Progenitor cell of endocrine pancreas (in vitro differentiated cells): ENCODE measurements around the gene CHAD. TPM values are rescaled to one million over a fixed set of nuclear protein-coding genes. Genes with fewer than 3 reads are reported as not detected.

Source experiments
- DNase-seq: peaks from one replicate; pipeline ENCODE4 v3.0.0; 2021; ENCODE audit warnings: low spot score; ENCODE audit not compliant: unreplicated experiment
- H3K27ac Mint-ChIP-seq: 2 replicates; pipeline ENCODE4 v1.8.0; 2021; ENCODE audit warnings: mild to moderate bottlenecking, moderate library complexity, mixed read lengths
- H3K27me3 Mint-ChIP-seq: 2 replicates; pipeline ENCODE4 v1.8.0; 2021; ENCODE audit warnings: mixed read lengths
- H3K36me3 Mint-ChIP-seq: 2 replicates; pipeline ENCODE4 v1.8.0; 2022; ENCODE audit warnings: mixed read lengths; ENCODE audit not compliant: insufficient read depth
- H3K4me1 Mint-ChIP-seq: 2 replicates; pipeline ENCODE4 v1.8.0; 2021; ENCODE audit warnings: low read depth, mixed read lengths
- H3K4me3 Mint-ChIP-seq: 2 replicates; pipeline ENCODE4 v1.8.0; 2021; ENCODE audit warnings: low read depth, mild to moderate bottlenecking, moderate library complexity, mixed read lengths
- H3K9me3 Mint-ChIP-seq: 2 replicates; pipeline ENCODE4 v1.8.0; 2021; ENCODE audit warnings: low read depth, mixed read lengths
- CTCF ChIP-seq: fragments of 200-600 bp; sonication (generic); IDR thresholded peaks from one replicate; pipeline ENCODE4 v1.5.0; 2021; ENCODE audit warnings: antibody characterized with exemption, mild to moderate bottlenecking; ENCODE audit not compliant: unreplicated experiment
- total RNA-seq: library from RNA; stranded (reverse); gene quantifications from 2 replicates; pipeline ENCODE4 v1.2.1, GENCODE V29; 2021

CHAD gene
- total RNA-seq, 1 donor from 2014 or later = not detected

GRCh38 chr17:50492214-50492613 is 23.5 kb upstream of the CHAD start:
- no peaks in the 10 kb centered on the region for H3K27me3 Mint-ChIP-seq
- H3K4me1 Mint-ChIP-seq = peaks cover 2% of the 10 kb centered on the region
- DNase-seq = no peak
- H3K36me3 Mint-ChIP-seq = no peaks in the 10 kb centered on the region
- no peak overlapping the region for H3K4me3 Mint-ChIP-seq
- TF ChIP-seq CTCF = no peak
- no peak overlapping the region for H3K27ac Mint-ChIP-seq
- H3K9me3 Mint-ChIP-seq = no peaks in the 10 kb centered on the region

- no peak for TF ChIP-seq CTCF
- Mint-ChIP-seq H3K36me3 (no peaks in the 10 kb centered on the region), H3K27me3 (no peaks in the 10 kb centered on the region), H3K4me3 (no peak overlapping the region), H3K9me3 (no peaks in the 10 kb centered on the region), H3K4me1 (peaks cover 2% of the 10 kb centered on the region), H3K27ac (no peak overlapping the region)
- DNase-seq = no peak
These were observed 22.8 kb upstream of the CHAD start for GRCh38 chr17:50491505-50491904.

- peaks cover 4% of the 10 kb centered on the region for H3K36me3 Mint-ChIP-seq
- no peaks in the 10 kb centered on the region for H3K27me3 Mint-ChIP-seq
- H3K4me1 Mint-ChIP-seq = peaks cover 2% of the 10 kb centered on the region
- no peak overlapping the region for H3K27ac Mint-ChIP-seq
- no peak overlapping the region for H3K4me3 Mint-ChIP-seq
- TF ChIP-seq CTCF = no peak
- DNase-seq = no peak
- no peaks in the 10 kb centered on the region for H3K9me3 Mint-ChIP-seq
These were observed 20.2 kb upstream of the CHAD start for GRCh38 chr17:50488880-50489279.

- H3K36me3 Mint-ChIP-seq = peaks cover 7% of the 10 kb centered on the region
- no peaks in the 10 kb centered on the region for H3K27me3 Mint-ChIP-seq
- H3K4me3 Mint-ChIP-seq = no peak overlapping the region
- DNase-seq = no peak
- H3K4me1 Mint-ChIP-seq = no peaks in the 10 kb centered on the region
- no peak for TF ChIP-seq CTCF
- H3K9me3 Mint-ChIP-seq = no peaks in the 10 kb centered on the region
- no peak overlapping the region for H3K27ac Mint-ChIP-seq
These were observed 18.8 kb upstream of the CHAD start for GRCh38 chr17:50487213-50488096.

GRCh38 chr17:50484386-50485155 is 15.9 kb upstream of the CHAD start:
- no peak for DNase-seq
- H3K4me1 Mint-ChIP-seq = peaks cover 1% of the 10 kb centered on the region
- no peak overlapping the region for H3K27ac Mint-ChIP-seq
- TF ChIP-seq CTCF = no peak
- no peaks in the 10 kb centered on the region for H3K27me3 Mint-ChIP-seq
- H3K36me3 Mint-ChIP-seq = peaks cover 8% of the 10 kb centered on the region
- H3K4me3 Mint-ChIP-seq = no peak overlapping the region
- H3K9me3 Mint-ChIP-seq = no peaks in the 10 kb centered on the region
